MM.1S (cell line): Measurements from ENCODE around the gene KIAA0040.

Experiments used
- CTCF ChIP-seq: fragments of 300-600 bp; sonication (generic); IDR thresholded peaks from 2 replicates; pipeline ENCODE4 v1.5.1; 2016; ENCODE audit warnings: antibody characterized with exemption, low read length, mixed read lengths
- EZH2 ChIP-seq: fragments of 300-600 bp; sonication (generic); optimal IDR thresholded peaks from 2 replicates; pipeline ENCODE3; 2017; ENCODE audit warnings: low read depth, mild to moderate bottlenecking, antibody characterized with exemption, low read length, mixed read lengths
- EZH2phosphoT487 ChIP-seq: fragments of 300-600 bp; sonication (generic); IDR thresholded peaks from 2 replicates; pipeline ENCODE4 v1.6.1; 2018; ENCODE audit warnings: antibody characterized with exemption, low read length

GRCh38 chr1:175222296-175222938 is 29.8 kb upstream of the KIAA0040 start:
- no peak for TF ChIP-seq CTCF
- no peak for TF ChIP-seq EZH2
- no peak for TF ChIP-seq EZH2phosphoT487
